HG02943 (cell line): ENCODE results near the gene BRME1.

Source experiments
- ATAC-seq: cut with Tn5 transposase; IDR thresholded peaks from one replicate; pipeline ENCODE4 v1.9.1; 2021; ENCODE audit warnings: mild to moderate bottlenecking, low read depth, moderate library complexity; ENCODE audit not compliant: unreplicated experiment

BRME1 gene

GRCh38 chr19:13848798-13849676 lies 56.9 kb downstream of the BRME1 start:
- ATAC-seq, result no peak

GRCh38 chr19:13848340-13848677 lies 57.6 kb downstream of the BRME1 start:
- no peak for ATAC-seq

GRCh38 chr19:13847407-13848339 lies 58.2 kb downstream of the BRME1 start:
- ATAC-seq, result peak; percentile 7

GRCh38 chr19:13846557-13847406 lies 59.1 kb downstream of the BRME1 start:
- peak; percentile 49 for ATAC-seq

- no peak for ATAC-seq
Observed at GRCh38 chr19:13844130-13844631, 61.7 kb downstream of the BRME1 start.

GRCh38 chr19:13843104-13843921 lies 62.6 kb downstream of the BRME1 start:
- ATAC-seq, result no peak

GRCh38 chr19:13842291-13843103 lies 63.4 kb downstream of the BRME1 start:
- no peak for ATAC-seq

- ATAC-seq, result no peak
Observed at GRCh38 chr19:13841962-13842290, 64.0 kb downstream of the BRME1 start.

GRCh38 chr19:13841086-13841961 lies 64.6 kb downstream of the BRME1 start:
- ATAC-seq, result no peak

GRCh38 chr19:13840305-13841085 lies 65.4 kb downstream of the BRME1 start:
- no peak for ATAC-seq

GRCh38 chr19:13839938-13840304 lies 66.0 kb downstream of the BRME1 start:
- no peak for ATAC-seq

GRCh38 chr19:13839130-13839937 lies 66.6 kb downstream of the BRME1 start:
- ATAC-seq, result no peak

GRCh38 chr19:13838435-13839129 lies 67.3 kb downstream of the BRME1 start:
- ATAC-seq, result no peak

- no peak for ATAC-seq
Observed at GRCh38 chr19:13835791-13836723, 69.9 kb downstream of the BRME1 start.
